ENCODE results near the gene ST3GAL5.

DNA sequence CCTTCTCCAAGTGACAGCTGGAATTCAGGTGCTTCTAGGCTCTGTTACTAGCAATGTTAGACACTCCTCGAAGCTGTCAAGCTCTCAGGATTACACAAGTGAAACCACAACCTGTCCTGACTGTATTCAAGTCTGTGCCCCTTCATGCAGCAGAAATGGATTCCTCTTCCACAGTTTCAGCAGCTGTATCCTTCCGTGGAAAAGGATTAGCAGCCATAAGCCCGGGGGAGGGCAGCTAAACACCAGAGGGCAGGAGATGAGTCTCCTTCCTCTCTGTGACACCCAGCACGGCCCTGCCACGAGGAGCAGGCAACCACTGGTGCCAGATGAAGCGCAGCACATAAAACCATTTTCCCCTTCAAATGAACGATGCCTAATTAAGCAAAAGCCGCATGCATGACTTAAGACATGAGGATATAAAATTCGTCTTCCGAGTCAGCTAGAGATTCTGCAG lies 1.2 kb downstream of the ST3GAL5 start:
- no peak for TF ChIP-seq POLR2A (IDR thresholded peaks at IDR 0.05; ENCODE audit: low read depth, low read length)
- no peak for TF ChIP-seq POLR2AphosphoS5 (IDR thresholded peaks at IDR 0.05; ENCODE audit: low read depth, low read length)
- no peak for TF ChIP-seq POU2F2 (IDR thresholded peaks at IDR 0.05; ENCODE audit: low read depth, low read length)
- TF ChIP-seq SPI1 (IDR thresholded peaks at IDR 0.05; ENCODE audit: low read depth, low read length) = no peak
- TF ChIP-seq TAF1 (IDR thresholded peaks at IDR 0.05; ENCODE audit: low read depth, low read length) = no peak
